ENCODE data around the gene KCNE3. TPM values are rescaled to one million over a fixed set of nuclear protein-coding genes. Genes with fewer than 3 reads are reported as not detected.

KCNE3 gene
- total and polyA plus RNA-seq, 2 experiments from 2014 or later = 2.3 to 10.6 TPM

DNA sequence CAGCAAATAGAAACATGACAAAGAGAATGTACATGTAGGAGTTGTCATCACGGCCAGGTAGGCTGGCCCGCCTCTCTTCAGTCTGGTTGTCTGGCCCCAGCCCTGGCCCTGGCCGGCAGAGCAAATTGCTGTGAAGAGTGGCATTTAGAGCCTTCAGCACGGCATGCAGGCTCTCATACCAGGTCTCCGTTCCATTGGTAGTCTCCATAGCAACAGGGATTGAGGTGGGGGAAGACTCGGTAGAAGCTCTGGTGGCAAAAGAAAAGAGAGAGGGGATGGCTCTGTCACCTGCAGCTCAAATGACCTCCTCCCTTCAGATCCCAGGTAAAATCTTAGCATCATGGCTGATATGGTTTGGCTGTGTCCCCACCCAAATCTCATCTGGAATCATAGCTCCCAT is 10.0 kb downstream of the KCNE3 start:
- H3K4me1 Mint-ChIP-seq = peaks cover 3% of the 10 kb centered on the region; the same call in 1 of the 3 replicates
- H3F3A ChIP-seq (replicated peaks; ENCODE audit: low read depth) = no peaks in the 10 kb centered on the region
- no peak overlapping the region for H3K4me3 Mint-ChIP-seq
- no peak overlapping the region for H2AFZ ChIP-seq
- no peak overlapping the region for H3K4me2 ChIP-seq
- no peaks in the 10 kb centered on the region for H3K79me2 ChIP-seq (replicated peaks; ENCODE audit: insufficient read depth)
- no peaks in the 10 kb centered on the region for H3K36me3 Mint-ChIP-seq (ENCODE audit: low read depth)
- no peaks in the 10 kb centered on the region for H3K27me3 Mint-ChIP-seq (ENCODE audit: insufficient read depth, low read depth, poor library complexity)
- no peak overlapping the region for H3K27ac ChIP-seq (ENCODE audit: low read depth)
- no peak for TF ChIP-seq ZNF331 (CRISPR knock-in tag; IDR thresholded peaks at IDR 0.05; ENCODE audit: low read depth)
- TF ChIP-seq, protein P1, sequence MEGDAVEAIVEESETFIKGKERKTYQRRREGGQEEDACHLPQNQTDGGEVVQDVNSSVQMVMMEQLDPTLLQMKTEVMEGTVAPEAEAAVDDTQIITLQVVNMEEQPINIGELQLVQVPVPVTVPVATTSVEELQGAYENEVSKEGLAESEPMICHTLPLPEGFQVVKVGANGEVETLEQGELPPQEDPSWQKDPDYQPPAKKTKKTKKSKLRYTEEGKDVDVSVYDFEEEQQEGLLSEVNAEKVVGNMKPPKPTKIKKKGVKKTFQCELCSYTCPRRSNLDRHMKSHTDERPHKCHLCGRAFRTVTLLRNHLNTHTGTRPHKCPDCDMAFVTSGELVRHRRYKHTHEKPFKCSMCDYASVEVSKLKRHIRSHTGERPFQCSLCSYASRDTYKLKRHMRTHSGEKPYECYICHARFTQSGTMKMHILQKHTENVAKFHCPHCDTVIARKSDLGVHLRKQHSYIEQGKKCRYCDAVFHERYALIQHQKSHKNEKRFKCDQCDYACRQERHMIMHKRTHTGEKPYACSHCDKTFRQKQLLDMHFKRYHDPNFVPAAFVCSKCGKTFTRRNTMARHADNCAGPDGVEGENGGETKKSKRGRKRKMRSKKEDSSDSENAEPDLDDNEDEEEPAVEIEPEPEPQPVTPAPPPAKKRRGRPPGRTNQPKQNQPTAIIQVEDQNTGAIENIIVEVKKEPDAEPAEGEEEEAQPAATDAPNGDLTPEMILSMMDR (conservative IDR thresholded peaks at IDR 0.05; ENCODE audit: low read depth in 2 of 2) = no peak
- TF ChIP-seq CREB1 (CRISPR knock-in tag; IDR thresholded peaks at IDR 0.05; ENCODE audit: low read depth) = no peak
- no peak for TF ChIP-seq EZH2phosphoT487 (IDR thresholded peaks at IDR 0.05; ENCODE audit: unreplicated experiment)
- no peak for TF ChIP-seq NANOG (IDR thresholded peaks at IDR 0.05; ENCODE audit: borderline replicate concordance)
- TF ChIP-seq ZNF462 (CRISPR knock-in tag; IDR thresholded peaks at IDR 0.05) = no peak
- no peak for TF ChIP-seq REST (IDR thresholded peaks at IDR 0.05; ENCODE audit: unreplicated experiment)
- no peak for TF ChIP-seq STAT1 (IDR thresholded peaks at IDR 0.05; ENCODE audit: unreplicated experiment)
- TF ChIP-seq JUNB (IDR thresholded peaks at IDR 0.05; ENCODE audit: unreplicated experiment) = no peak
- no peak for TF ChIP-seq POLR2AphosphoS5 (IDR thresholded peaks at IDR 0.05; ENCODE audit: low read depth)
- no peak for TF ChIP-seq ZNF114 (CRISPR knock-in tag; IDR thresholded peaks at IDR 0.05)
- TF ChIP-seq, protein P2, sequence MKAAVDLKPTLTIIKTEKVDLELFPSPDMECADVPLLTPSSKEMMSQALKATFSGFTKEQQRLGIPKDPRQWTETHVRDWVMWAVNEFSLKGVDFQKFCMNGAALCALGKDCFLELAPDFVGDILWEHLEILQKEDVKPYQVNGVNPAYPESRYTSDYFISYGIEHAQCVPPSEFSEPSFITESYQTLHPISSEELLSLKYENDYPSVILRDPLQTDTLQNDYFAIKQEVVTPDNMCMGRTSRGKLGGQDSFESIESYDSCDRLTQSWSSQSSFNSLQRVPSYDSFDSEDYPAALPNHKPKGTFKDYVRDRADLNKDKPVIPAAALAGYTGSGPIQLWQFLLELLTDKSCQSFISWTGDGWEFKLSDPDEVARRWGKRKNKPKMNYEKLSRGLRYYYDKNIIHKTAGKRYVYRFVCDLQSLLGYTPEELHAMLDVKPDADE (IDR thresholded peaks at IDR 0.05) = no peak
- no peak for TF ChIP-seq EZH2 (IDR thresholded peaks at IDR 0.05; ENCODE audit: low read depth, unreplicated experiment)
- DNase-seq (ENCODE audit: low spot score) = no peak
- H4K20me1 ChIP-seq (replicated peaks; ENCODE audit: insufficient read depth) = no peaks in the 10 kb centered on the region
- no peaks in the 10 kb centered on the region for H3K36me3 ChIP-seq (ENCODE audit: insufficient read depth)
- H3K27ac Mint-ChIP-seq = no peak overlapping the region
- no peaks in the 10 kb centered on the region for H3K27me3 ChIP-seq (ENCODE audit: insufficient read depth)
- ATAC-seq = no peak
- peaks cover 10% of the 10 kb centered on the region for H3K4me1 ChIP-seq (ENCODE audit: insufficient read depth)
- 0 out of 2 replicates have a peak, but pooled peaks cover 3% of the 10 kb centered on the region for H3K9me2 ChIP-seq (ENCODE audit: insufficient read depth)
- H3K9me3 Mint-ChIP-seq = no peaks in the 10 kb centered on the region
- no peak overlapping the region for H3K4me3 ChIP-seq
